Karpas-422 (cell line): ENCODE results near the gene PFN2. TPM values are rescaled to one million over a fixed set of nuclear protein-coding genes. Genes with fewer than 3 reads are reported as not detected.
"Not testable (repeated sequence)": the region's sequence is repeated elsewhere in the genome, so short reads cannot be mapped to it uniquely, and the experiment has no call there.

Source experiments
- DNase-seq: peaks from one replicate; pipeline ENCODE4 v3.0.0-alpha.2; 2015
- H2AFZ ChIP-seq: fragments of 200-600 bp; sonication (generic); 2 replicates; pipeline ENCODE4 v1.6.1; 2014; ENCODE audit warnings: antibody characterized with exemption, low read length, mixed read lengths
- H3K27ac ChIP-seq: fragments of 200-600 bp; sonication (generic); 2 replicates; pipeline ENCODE4 v1.5.1; 2014; ENCODE audit warnings: mild to moderate bottlenecking, low read length, moderate library complexity
- H3K27me3 ChIP-seq: fragments of 200-600 bp; sonication (generic); 2 replicates; pipeline ENCODE4 v1.6.1; 2014; ENCODE audit warnings: low read length, mixed read lengths
- H3K36me3 ChIP-seq: fragments of 200-600 bp; sonication (generic); 2 replicates; pipeline ENCODE4 v1.6.1; 2014; ENCODE audit warnings: low read length, mixed read lengths; ENCODE audit not compliant: insufficient read depth
- H3K4me1 ChIP-seq: fragments of 200-600 bp; sonication (generic); 2 replicates; pipeline ENCODE4 v1.6.1; 2014; ENCODE audit warnings: mild to moderate bottlenecking, low read length, mixed read lengths
- H3K4me2 ChIP-seq: fragments of 200-600 bp; sonication (generic); 2 replicates; pipeline ENCODE4 v1.6.1; 2014; ENCODE audit warnings: low read length, low read depth, mild to moderate bottlenecking; ENCODE audit not compliant: poor library complexity, severe bottlenecking
- H3K4me3 ChIP-seq: fragments of 200-600 bp; sonication (generic); 2 replicates; pipeline ENCODE4 v1.5.1; 2014; ENCODE audit warnings: mild to moderate bottlenecking, antibody characterized with exemption, low read length, mixed read lengths
- H3K79me2 ChIP-seq: fragments of 200-600 bp; sonication (generic); 2 replicates; pipeline ENCODE4 v1.6.1; 2014; ENCODE audit warnings: mild to moderate bottlenecking, low read length, mixed read lengths
- H3K9ac ChIP-seq: fragments of 200-600 bp; sonication (generic); 2 replicates; pipeline ENCODE4 v1.6.0; 2014; ENCODE audit warnings: low read length
- H3K9me2 ChIP-seq: fragments of 200-600 bp; sonication (generic), shearing (Covaris generic); replicated peaks from 2 replicates; pipeline ENCODE4 v1.6.0; 2014; ENCODE audit warnings: mild to moderate bottlenecking, low read length, moderate library complexity; ENCODE audit not compliant: insufficient read depth
- H3K9me3 ChIP-seq: fragments of 300-700, 200-600 bp; sonication (generic); 2 replicates; pipeline ENCODE4 v1.6.1; 2014; ENCODE audit warnings: low read length, mixed read lengths
- H4K20me1 ChIP-seq: fragments of 200-600 bp; sonication (generic); 2 replicates; pipeline ENCODE4 v1.6.1; 2014; ENCODE audit warnings: mild to moderate bottlenecking, antibody characterized with exemption, low read length, low read depth; ENCODE audit not compliant: insufficient read depth
- total RNA-seq: library from RNA; depleted of rRNA; stranded (reverse); fragments of >200 nt; shearing (Covaris generic); gene quantifications from 2 replicates; pipeline ENCODE4 v1.2.3, GENCODE V29; 2014; ENCODE audit warnings: low replicate concordance

Gene PFN2
- total RNA-seq, 1 experiment from 2014 or later, result 137 TPM

DNA sequence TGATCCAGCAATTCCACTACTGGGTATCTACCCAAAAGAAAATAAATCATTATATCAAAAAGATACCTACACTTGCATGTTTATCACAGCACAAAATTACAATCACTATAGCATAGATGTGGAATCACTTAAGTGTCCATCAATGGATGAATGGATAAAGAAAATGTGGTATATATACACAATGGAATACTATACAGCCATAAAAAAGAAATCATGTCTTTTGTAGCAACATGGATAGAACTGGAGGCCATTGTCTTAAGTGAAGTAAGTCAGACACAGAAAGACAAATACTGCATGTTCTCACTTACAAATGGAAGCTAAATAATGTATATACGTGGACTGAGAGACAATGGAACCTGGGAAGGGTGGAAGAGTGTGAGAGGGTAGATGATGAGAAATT is 28.3 kb upstream of the PFN2 start:
- Histone ChIP-seq H4K20me1 (no peaks in the 10 kb centered on the region), H3K9me2 (no peaks in the 10 kb centered on the region), H3K79me2 (no peaks in the 10 kb centered on the region), H3K4me3 (no peak overlapping the region), H3K27me3 (no peaks in the 10 kb centered on the region), H3K9ac (no peak overlapping the region), H2AFZ (no peak overlapping the region), H3K36me3 (no peaks in the 10 kb centered on the region), H3K27ac (no peak overlapping the region), H3K4me2 (no peak overlapping the region), H3K4me1 (no peaks in the 10 kb centered on the region), H3K9me3 (peaks cover 8% of the 10 kb centered on the region; the same call in 1 of the 2 replicates)
- DNase-seq, result no peak

GRCh38 chr3:149992416-149993058 is 21.8 kb upstream of the PFN2 start:
- Histone ChIP-seq H3K79me2 (no peaks in the 10 kb centered on the region), H2AFZ (no peak overlapping the region), H3K9me3 (peaks cover 8% of the 10 kb centered on the region; the same call in 1 of the 2 replicates), H4K20me1 (no peaks in the 10 kb centered on the region), H3K4me1 (peaks cover 12% of the 10 kb centered on the region), H3K4me3 (no peak overlapping the region), H3K27me3 (no peaks in the 10 kb centered on the region), H3K36me3 (no peaks in the 10 kb centered on the region), H3K9ac (no peak overlapping the region), H3K9me2 (no peaks in the 10 kb centered on the region), H3K4me2 (no peak overlapping the region), H3K27ac (no peak overlapping the region)
- no peak for DNase-seq

DNA sequence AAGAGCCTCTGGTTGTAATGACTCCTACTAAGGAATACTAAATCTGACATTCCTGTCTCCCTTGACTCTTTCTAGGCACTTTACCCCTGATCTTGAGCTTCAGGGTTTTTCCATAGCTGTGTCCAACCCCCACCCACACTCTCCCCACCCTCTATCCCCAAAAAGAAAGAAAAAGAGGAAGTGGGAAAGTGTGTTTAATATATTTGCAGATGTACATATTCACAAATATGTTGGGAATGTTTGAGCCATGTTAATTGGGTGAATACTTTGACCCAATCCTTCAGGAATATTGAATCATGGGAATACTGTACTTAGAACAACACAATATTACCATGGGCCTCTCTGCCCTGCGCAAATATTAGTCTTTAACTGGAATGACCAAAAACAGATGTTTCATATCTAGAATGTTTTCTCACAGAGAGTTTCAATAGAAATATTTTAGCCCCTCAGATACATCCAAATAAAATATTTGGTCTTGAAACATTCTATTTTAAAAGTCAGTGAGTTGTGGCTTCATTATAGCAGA is 19.8 kb upstream of the PFN2 start:
- H3K4me1 ChIP-seq, result peaks cover 12% of the 10 kb centered on the region

GRCh38 chr3:149989307-149989706 is 18.6 kb upstream of the PFN2 start:
- H3K9me3 ChIP-seq, result no peaks in the 10 kb centered on the region
- H3K79me2 ChIP-seq, result no peaks in the 10 kb centered on the region
- no peak overlapping the region for H3K9ac ChIP-seq
- no peaks in the 10 kb centered on the region for H3K9me2 ChIP-seq
- DNase-seq, result no peak
- H3K4me2 ChIP-seq, result no peak overlapping the region
- no peak overlapping the region for H3K27ac ChIP-seq
- H2AFZ ChIP-seq, result no peak overlapping the region
- H3K27me3 ChIP-seq, result no peaks in the 10 kb centered on the region
- H4K20me1 ChIP-seq, result no peaks in the 10 kb centered on the region
- H3K36me3 ChIP-seq, result no peaks in the 10 kb centered on the region
- no peak overlapping the region for H3K4me3 ChIP-seq
- peaks cover 12% of the 10 kb centered on the region for H3K4me1 ChIP-seq

More for the DNA sequence above, 19.8 kb upstream of the PFN2 start:
- DNase-seq, result no peak
- Histone ChIP-seq H3K9me2 (no peaks in the 10 kb centered on the region), H3K4me2 (no peak overlapping the region), H3K27ac (no peak overlapping the region), H2AFZ (no peak overlapping the region), H3K79me2 (no peaks in the 10 kb centered on the region), H4K20me1 (no peaks in the 10 kb centered on the region), H3K4me3 (no peak overlapping the region), H3K9me3 (peaks cover 6% of the 10 kb centered on the region; the same call in 1 of the 2 replicates), H3K36me3 (no peaks in the 10 kb centered on the region), H3K27me3 (no peaks in the 10 kb centered on the region), H3K9ac (no peak overlapping the region)

DNA sequence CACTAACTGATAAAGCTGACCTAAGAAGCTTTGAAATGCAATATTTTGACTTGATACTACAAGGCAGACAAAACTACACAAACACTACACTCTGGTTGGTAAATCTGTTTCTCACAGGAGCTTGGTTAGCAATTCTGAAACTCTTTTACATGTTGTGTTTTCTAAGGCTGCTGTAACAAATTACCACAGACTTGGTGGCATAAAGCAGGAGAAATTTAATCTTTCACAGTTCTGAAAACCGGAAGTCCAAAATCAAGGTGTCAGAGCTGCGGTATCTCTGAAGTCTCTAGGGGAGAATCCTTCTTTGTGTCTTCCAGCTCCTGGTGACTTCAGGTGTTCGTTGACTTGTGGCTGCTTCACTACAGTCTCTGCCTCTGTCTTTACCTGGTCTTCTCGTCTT is 12.9 kb upstream of the PFN2 start:
- no peak overlapping the region for H3K27ac ChIP-seq
- no peak for DNase-seq
- no peaks in the 10 kb centered on the region for H3K36me3 ChIP-seq
- no peak overlapping the region for H3K4me2 ChIP-seq
- H3K4me3 ChIP-seq, result no peak overlapping the region
- H3K9me3 ChIP-seq, result no peaks in the 10 kb centered on the region
- H3K27me3 ChIP-seq, result no peaks in the 10 kb centered on the region
- no peaks in the 10 kb centered on the region for H3K9me2 ChIP-seq
- H3K9ac ChIP-seq, result no peak overlapping the region
- H3K4me1 ChIP-seq, result no peaks in the 10 kb centered on the region
- H3K79me2 ChIP-seq, result no peaks in the 10 kb centered on the region
- no peaks in the 10 kb centered on the region for H4K20me1 ChIP-seq
- H2AFZ ChIP-seq, result no peak overlapping the region

DNA sequence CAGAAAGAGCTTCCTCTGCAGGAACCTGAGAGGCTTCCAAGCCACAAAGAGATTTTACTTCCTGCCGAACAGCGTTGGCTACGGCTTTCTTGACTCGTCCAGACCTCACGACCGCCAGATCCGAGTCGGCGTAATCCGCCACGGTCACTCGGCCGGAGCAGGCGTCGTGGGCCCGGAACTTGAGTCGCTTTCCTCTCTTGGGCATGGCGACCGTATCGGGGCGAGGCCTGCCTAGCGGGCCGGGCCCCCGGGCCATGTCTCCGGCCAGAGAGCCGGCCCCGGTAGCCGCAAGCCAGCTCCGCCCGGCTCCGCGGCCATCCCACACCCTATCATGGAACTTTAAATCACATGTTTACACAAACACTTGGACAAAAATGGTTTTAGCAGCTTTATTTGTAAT is 12.4 kb upstream of the PFN2 start:
- not testable (repeated sequence) for H3K9me2 ChIP-seq, H2AFZ ChIP-seq, DNase-seq, H3K79me2 ChIP-seq, H3K4me3 ChIP-seq, H3K4me2 ChIP-seq, H3K9me3 ChIP-seq, H3K27me3 ChIP-seq, H3K36me3 ChIP-seq, H3K4me1 ChIP-seq, H4K20me1 ChIP-seq, H3K9ac ChIP-seq, H3K27ac ChIP-seq

GRCh38 chr3:149981979-149982378 is 11.3 kb upstream of the PFN2 start:
- not testable (repeated sequence) for H3K27me3 ChIP-seq, H3K9me2 ChIP-seq, H3K4me1 ChIP-seq, H3K4me2 ChIP-seq, H3K9me3 ChIP-seq, H3K4me3 ChIP-seq, H3K9ac ChIP-seq, H4K20me1 ChIP-seq, H2AFZ ChIP-seq, DNase-seq, H3K36me3 ChIP-seq, H3K79me2 ChIP-seq, H3K27ac ChIP-seq

DNA sequence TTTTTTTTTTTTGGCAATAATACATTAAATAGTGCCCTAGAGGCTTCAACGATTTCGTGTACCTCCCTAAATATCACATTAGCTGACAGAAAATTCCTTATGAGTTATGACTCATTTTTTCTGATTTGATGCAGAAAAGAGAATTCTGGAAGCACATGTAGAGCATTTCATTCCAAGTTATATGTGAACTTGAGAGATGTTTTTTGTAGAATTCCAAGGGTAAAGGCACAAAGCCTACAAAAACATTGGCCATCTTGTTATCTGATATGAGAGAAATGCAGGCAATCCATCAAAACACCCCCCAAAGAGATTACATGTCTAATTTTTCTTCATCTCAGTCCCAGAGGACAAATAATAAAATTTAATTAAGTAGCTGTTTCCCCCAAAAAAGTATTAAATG is 6.7 kb upstream of the PFN2 start:
- no peaks in the 10 kb centered on the region for H3K36me3 ChIP-seq
- H3K9me3 ChIP-seq, result no peaks in the 10 kb centered on the region
- H3K9me2 ChIP-seq, result no peaks in the 10 kb centered on the region
- H3K27ac ChIP-seq, result no peak overlapping the region
- H4K20me1 ChIP-seq, result no peaks in the 10 kb centered on the region
- H3K9ac ChIP-seq, result no peak overlapping the region
- H3K4me1 ChIP-seq, result no peaks in the 10 kb centered on the region; the same call in 1 of the 2 replicates
- no peaks in the 10 kb centered on the region for H3K79me2 ChIP-seq
- H3K27me3 ChIP-seq, result no peaks in the 10 kb centered on the region
- no peak overlapping the region for H3K4me3 ChIP-seq
- no peak overlapping the region for H3K4me2 ChIP-seq
- no peak overlapping the region for H2AFZ ChIP-seq
- no peak for DNase-seq
